SH-SY5Y (cell line): Measurements from ENCODE around the gene RALA.

ENCODE experiments used
- GATA2 ChIP-seq: IDR thresholded peaks from 2 replicates; pipeline ENCODE4 v1.6.1; 2011; ENCODE audit warnings: mild to moderate bottlenecking, low read depth, low read length
- GATA3 ChIP-seq: IDR thresholded peaks from 2 replicates; pipeline ENCODE4 v1.6.1; 2011; ENCODE audit warnings: low read depth, mild to moderate bottlenecking, low read length, moderate library complexity

Gene RALA

DNA sequence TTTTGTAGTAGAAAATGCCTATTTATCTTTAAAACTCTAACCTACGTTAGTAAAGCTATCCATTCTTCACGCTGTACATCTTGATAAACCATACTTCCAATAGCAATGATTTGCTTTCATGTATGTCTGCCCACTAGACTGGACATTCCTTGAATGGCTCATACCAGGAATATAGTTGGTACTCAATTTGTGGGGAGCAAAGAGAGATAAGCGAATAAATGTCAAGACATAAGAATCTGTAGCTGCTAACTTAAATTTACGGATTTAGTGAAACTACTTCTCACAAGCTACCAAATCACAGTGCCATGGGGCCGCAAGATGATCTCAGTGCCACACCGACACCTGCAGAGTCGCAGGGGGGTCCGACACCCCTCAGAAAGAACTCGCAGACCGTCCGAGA, 763 bp upstream of the RALA start:
- no peak for TF ChIP-seq GATA2
- TF ChIP-seq GATA3, result no peak

GRCh38 chr7:39623732-39624441, 515 bp downstream of the RALA start:
- TF ChIP-seq GATA2 (no peak), GATA3 (no peak)

DNA sequence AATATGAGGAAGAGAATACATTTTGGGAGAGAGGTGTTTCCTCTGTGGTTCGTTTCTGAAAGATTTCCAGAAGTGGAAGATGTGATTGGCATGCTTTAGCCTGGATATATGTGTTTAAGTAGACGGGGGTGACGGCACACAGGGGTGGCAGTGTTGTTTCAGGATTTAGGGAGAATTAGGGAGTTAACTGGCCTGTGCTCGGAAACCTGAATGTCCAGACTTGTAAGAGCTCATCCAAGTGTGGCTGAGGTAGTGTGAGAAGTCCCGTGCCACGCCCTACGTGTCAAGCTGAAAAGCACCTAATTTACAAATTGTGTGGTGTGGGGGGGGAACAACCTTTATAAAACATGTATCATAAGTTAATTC, 1.1 kb downstream of the RALA start:
- TF ChIP-seq GATA3 (no peak), GATA2 (no peak)

DNA sequence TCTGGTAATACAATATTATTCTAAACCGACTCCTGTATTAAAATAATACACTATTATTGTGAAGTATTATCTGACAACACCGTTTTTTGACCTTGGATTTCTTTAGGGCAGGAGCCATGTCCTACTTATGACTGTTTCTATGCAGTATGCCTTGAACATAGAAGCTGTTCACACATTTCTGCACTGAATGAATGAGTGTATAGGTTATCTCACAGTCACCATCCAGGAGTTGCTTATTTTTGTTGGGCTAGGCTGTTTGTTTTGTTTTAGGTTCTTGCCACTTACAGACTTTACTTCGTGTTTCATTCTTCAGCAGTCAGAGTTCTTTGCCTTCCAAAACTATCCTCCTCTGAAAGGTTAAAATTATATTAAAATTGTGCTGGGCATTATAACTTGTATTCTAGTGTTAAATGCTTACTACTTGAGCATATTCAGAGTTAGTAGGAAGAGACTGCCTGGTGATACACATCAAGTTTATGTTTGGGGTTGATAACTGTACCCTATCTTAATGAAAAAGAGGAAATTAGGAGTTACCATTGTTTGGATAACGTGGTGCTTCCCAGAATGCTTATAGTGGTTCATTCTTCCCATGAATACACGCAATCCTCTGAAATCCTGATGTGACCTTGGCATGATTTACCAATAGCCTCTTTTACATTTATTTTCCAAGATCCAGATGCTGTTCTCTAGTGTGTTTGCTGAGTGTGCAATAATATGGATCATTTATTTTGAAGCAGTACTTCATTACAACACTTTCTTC, 1.7 kb downstream of the RALA start:
- TF ChIP-seq GATA2 (no peak), GATA3 (no peak)

GRCh38 chr7:39631736-39632308, 8.4 kb downstream of the RALA start:
- TF ChIP-seq GATA3, result no peak
- TF ChIP-seq GATA2, result no peak

GRCh38 chr7:39633563-39634477, 10.4 kb downstream of the RALA start:
- TF ChIP-seq GATA2 (no peak), GATA3 (no peak)

DNA sequence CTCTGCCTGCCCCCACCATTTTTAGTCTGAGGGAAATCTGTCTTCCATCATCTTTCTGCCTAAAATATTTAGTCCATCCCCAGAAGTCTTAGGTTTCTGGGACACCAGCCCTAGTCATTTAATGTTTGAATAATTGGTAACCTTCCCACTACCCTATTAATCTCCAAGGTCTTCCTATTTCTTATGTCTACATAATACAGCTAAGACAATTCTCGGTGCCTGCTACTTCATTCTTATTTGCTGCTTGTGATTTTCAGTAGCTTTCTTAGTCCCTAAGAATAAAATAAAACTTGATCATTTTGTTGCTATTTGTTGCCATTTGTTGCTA, 11.1 kb downstream of the RALA start:
- no peak for TF ChIP-seq GATA3
- no peak for TF ChIP-seq GATA2

- TF ChIP-seq GATA2 (no peak), GATA3 (no peak)
Observed at GRCh38 chr7:39637400-39637799, 14.0 kb downstream of the RALA start.

DNA sequence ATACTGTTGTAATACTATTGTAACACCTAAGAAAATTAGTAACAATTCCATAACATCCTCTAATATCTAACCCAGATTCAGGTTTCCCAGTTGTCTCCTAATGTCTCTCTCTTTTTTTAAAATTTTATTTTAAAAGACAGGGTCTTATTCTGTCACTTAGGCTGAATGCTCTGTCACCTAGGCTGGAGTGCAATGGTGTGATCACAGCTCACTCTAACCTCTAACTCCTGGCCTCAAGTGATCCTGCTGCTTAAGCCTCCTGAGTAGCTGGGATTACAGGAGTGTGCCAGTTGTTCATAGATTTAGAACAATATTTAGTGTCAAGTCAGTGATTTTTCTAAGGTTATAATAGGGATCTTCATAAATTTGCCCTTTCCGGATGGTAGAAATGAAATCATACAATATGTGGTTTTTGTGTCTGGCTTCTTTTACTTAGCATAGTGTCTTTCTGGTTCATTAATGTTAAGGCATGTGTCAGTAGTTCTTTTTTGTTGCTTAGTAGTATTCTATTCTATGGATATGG, 14.7 kb downstream of the RALA start:
- TF ChIP-seq GATA3 (no peak), GATA2 (no peak)

DNA sequence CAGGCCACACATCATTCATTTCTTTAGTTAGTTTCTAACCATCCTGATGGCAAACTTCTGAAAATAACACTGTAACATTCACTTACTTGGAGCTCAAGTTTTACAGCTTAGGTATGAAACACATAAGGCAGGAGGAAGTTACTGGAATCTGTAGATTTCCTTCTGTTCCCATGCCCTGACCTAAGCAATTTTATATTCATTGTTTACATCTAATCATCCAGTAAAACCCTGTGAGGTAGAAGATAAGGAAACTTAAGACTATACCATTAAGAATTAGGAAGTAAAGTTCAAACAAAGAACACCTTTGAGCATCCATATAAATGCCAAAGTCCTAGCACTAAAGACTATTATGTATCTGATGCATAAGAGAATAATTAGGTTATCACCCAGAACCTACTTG, 19.5 kb downstream of the RALA start:
- TF ChIP-seq GATA2 (no peak), GATA3 (no peak)

DNA sequence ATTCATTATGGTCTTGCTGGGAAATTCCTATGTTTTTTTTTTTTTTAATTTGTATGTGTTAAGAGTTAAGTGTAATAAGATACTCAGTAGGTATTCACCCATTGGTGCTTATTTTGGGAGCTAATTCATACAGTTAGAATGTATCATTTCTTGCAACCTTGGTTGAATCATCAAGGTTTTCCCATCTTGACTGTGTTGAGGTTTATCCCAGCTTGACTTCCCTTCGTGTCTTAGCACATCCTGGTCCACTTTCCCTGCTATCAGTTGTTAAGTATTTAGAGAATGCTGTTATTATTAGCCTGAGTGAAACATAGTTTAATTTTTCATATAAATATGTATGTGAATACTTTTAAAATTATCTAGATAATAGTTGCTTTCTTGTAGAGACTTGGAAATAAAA, 20.8 kb downstream of the RALA start:
- TF ChIP-seq GATA3 (no peak), GATA2 (no peak)

- TF ChIP-seq GATA3 (no peak), GATA2 (no peak)
Observed at GRCh38 chr7:39645482-39646407, 22.4 kb downstream of the RALA start.

DNA sequence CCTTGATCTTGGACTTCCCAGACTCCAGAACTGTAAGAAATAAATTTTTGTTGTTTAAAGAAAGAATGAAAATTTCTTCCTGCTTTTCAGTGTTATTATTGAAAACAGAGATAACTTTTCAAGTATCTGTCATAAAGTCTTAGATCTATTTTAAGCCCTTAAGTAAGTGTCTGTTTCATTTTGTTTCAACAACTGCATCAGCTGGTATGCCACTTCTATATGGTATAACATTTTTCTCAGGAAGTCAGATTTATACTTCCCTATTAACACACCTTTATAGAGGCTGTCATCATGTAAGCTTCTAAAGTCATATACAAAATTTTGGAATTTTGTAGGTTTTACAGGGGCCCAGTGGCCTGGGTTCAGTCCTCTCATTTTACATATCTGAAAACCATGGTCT, 24.4 kb downstream of the RALA start:
- TF ChIP-seq GATA2 (no peak), GATA3 (no peak)
